ENCODE data around the gene ZNF132.

Gene ZNF132

GRCh38 chr19:58392945-58393724 lies 46.8 kb downstream of the ZNF132 start:
- in situ Hi-C loops (cut with MboI; ENCODE audit: low sequenced_read_pairs) = no loop called here

- in situ Hi-C loops (cut with MboI; ENCODE audit: low sequenced_read_pairs) = no loop called here
Observed at GRCh38 chr19:58388175-58388526, 51.8 kb downstream of the ZNF132 start.

GRCh38 chr19:58387338-58388174 lies 52.4 kb downstream of the ZNF132 start:
- in situ Hi-C loops (cut with MboI; ENCODE audit: low sequenced_read_pairs) = no loop called here

- in situ Hi-C loops (cut with MboI; ENCODE audit: low sequenced_read_pairs) = no loop called here
Observed at GRCh38 chr19:58386576-58387337, 53.2 kb downstream of the ZNF132 start, which contains the start of gene RPS5. RPS5 (plus strand) TSS chr19:58387269; CDS start chr19:58388138, 869 bp downstream.

- in situ Hi-C loops (cut with MboI; ENCODE audit: low sequenced_read_pairs) = no loop called here
Observed at GRCh38 chr19:58385891-58386575, 53.9 kb downstream of the ZNF132 start.

GRCh38 chr19:58385313-58385890 lies 54.6 kb downstream of the ZNF132 start:
- in situ Hi-C loops (cut with MboI; ENCODE audit: low sequenced_read_pairs) = no loop called here

- in situ Hi-C loops (cut with MboI; ENCODE audit: low sequenced_read_pairs) = no loop called here
Observed at GRCh38 chr19:58382997-58383603, 56.9 kb downstream of the ZNF132 start.
